Endothelial cell of umbilical vein (primary cell): ENCODE measurements around the gene RAMP1. TPM values are rescaled to one million over a fixed set of nuclear protein-coding genes. Genes with fewer than 3 reads are reported as not detected.

Experiments used
- BruUV-seq: library from RNA; stranded (reverse); fragments of 400-500 nt; replicated peaks from 2 replicates; lab custom pipeline; 2021; lab: Mats Ljungman, UMichigan
- CTCF ChIA-PET: fragments of 300-600, 350-600 bp; sonication (Branson Sonifier 250); formaldehyde crosslinking; loops from one replicate; lab custom pipeline; 2021; ENCODE audit warnings: antibody characterized with exemption, inconsistent platforms; lab: Charles Lee
- POLR2A ChIA-PET: fragments of 300-600, 350-600 bp; sonication (Branson Sonifier 250); formaldehyde crosslinking; loops from one replicate; lab custom pipeline; 2021; ENCODE audit warnings: antibody characterized with exemption, inconsistent platforms; lab: Charles Lee
- DNase-seq: peaks from one replicate; pipeline ENCODE4 v3.0.0-alpha.2; 2011; ENCODE audit warnings: low read depth, low spot score
- FAIRE-seq: peaks from 2 replicates; lab custom pipeline; 2011; peaks lifted over from hg19 to GRCh38; lab: Jason Lieb, UNC
- H2AFZ ChIP-seq: 2 replicates; pipeline ENCODE4 v1.6.0; 2012; ENCODE audit warnings: low read depth, low read length, control low read depth, inconsistent platforms
- H3K27ac ChIP-seq: 2 replicates; pipeline ENCODE4 v1.5.1; 2011; ENCODE audit warnings: low read depth, mild to moderate bottlenecking, control low read depth, low read length, moderate library complexity; ENCODE audit not compliant: insufficient read depth
- H3K27me3 ChIP-seq, 2 experiments: 2 replicates each; pipeline versions ENCODE4 v1.6.0 to v1.6.1; 2011; ENCODE audit warnings: low read length in 2 of 2, mixed read lengths in 1 of 2; ENCODE audit not compliant: control insufficient read depth in 2 of 2, insufficient read depth in 2 of 2
- H3K36me3 ChIP-seq, 2 experiments: 2 replicates in 1 of 2; 3 replicates in 1 of 2; pipeline ENCODE4 v1.5.1; 2011; ENCODE audit warnings: low read length in 2 of 2, mild to moderate bottlenecking in 1 of 2, moderate library complexity in 1 of 2; ENCODE audit not compliant: control insufficient read depth in 2 of 2, insufficient read depth in 2 of 2; ENCODE audit errors: extremely low read depth in 1 of 2
- H3K4me1 ChIP-seq: 3 replicates; pipeline ENCODE4 v1.5.1; 2011; ENCODE audit warnings: mild to moderate bottlenecking, low read length; ENCODE audit not compliant: control insufficient read depth, insufficient read depth; ENCODE audit errors: extremely low read depth
- H3K4me2 ChIP-seq: 2 replicates; pipeline ENCODE4 v1.6.1; 2011; ENCODE audit warnings: low read length, control low read depth, mixed read lengths; ENCODE audit not compliant: insufficient read depth
- H3K4me3 ChIP-seq, 3 experiments: fragments of 200-600 bp in 1 of 3; sonication (generic), shearing (Covaris generic) in 1 of 3; replicated peaks in 1 of 3; 2 replicates each; pipeline ENCODE4 v1.5.1; 2011 to 2016; ENCODE audit warnings: control low read depth in 3 of 3, low read length in 3 of 3, mild to moderate bottlenecking in 2 of 3, inconsistent platforms in 1 of 3, low read depth in 1 of 3, moderate library complexity in 1 of 3; ENCODE audit not compliant: insufficient read depth in 1 of 3
- H3K79me2 ChIP-seq: 2 replicates; pipeline ENCODE4 v1.6.0; 2012; ENCODE audit warnings: low read length, inconsistent platforms; ENCODE audit not compliant: control insufficient read depth, insufficient read depth
- H3K9ac ChIP-seq: replicated peaks from 2 replicates; pipeline ENCODE3; 2011; ENCODE audit warnings: low read length, control low read depth; ENCODE audit not compliant: insufficient read depth; ENCODE audit errors: extremely low read depth
- H3K9me1 ChIP-seq: replicated peaks from 3 replicates; pipeline ENCODE4 v1.6.0; 2011; ENCODE audit warnings: mild to moderate bottlenecking, low read length; ENCODE audit not compliant: control insufficient read depth, insufficient read depth; ENCODE audit errors: extremely low read depth
- H3K9me3 ChIP-seq: replicated peaks from 2 replicates; pipeline ENCODE4 v1.5.1; 2012; ENCODE audit warnings: low read length, inconsistent platforms; ENCODE audit not compliant: control insufficient read depth, insufficient read depth
- H4K20me1 ChIP-seq: replicated peaks from 2 replicates; pipeline ENCODE3; 2011; ENCODE audit warnings: mild to moderate bottlenecking, low read length; ENCODE audit not compliant: control insufficient read depth, insufficient read depth; ENCODE audit errors: extremely low read depth
- EZH2 ChIP-seq: IDR thresholded peaks from 2 replicates; pipeline ENCODE4 v1.6.1; 2012; ENCODE audit warnings: borderline replicate concordance, low read depth, mild to moderate bottlenecking, moderate library complexity, low read length, inconsistent platforms; ENCODE audit not compliant: severe bottlenecking
- FOS ChIP-seq: IDR thresholded peaks from 2 replicates; pipeline ENCODE4 v1.6.1; 2011; ENCODE audit warnings: mild to moderate bottlenecking, low read length, moderate library complexity, borderline replicate concordance; ENCODE audit not compliant: insufficient read depth
- GATA2 ChIP-seq: IDR thresholded peaks from 2 replicates; pipeline ENCODE4 v1.7.0; 2011; ENCODE audit warnings: low read depth, mild to moderate bottlenecking, moderate library complexity, mixed read lengths, low read length; ENCODE audit not compliant: insufficient read length, insufficient read depth
- JUN ChIP-seq: IDR thresholded peaks from 2 replicates; pipeline ENCODE4 v1.6.1; 2011; ENCODE audit warnings: borderline replicate concordance, low read depth; ENCODE audit not compliant: insufficient read length, insufficient read depth
- MAX ChIP-seq: IDR thresholded peaks from 2 replicates; pipeline ENCODE4 v1.6.1; 2011; ENCODE audit not compliant: insufficient read depth, insufficient read length
- MYC ChIP-seq: IDR thresholded peaks from one replicate; pipeline ENCODE4 v1.6.1; 2011; ENCODE audit warnings: mild to moderate bottlenecking, low read depth, low read length
- POLR2A ChIP-seq: IDR thresholded peaks from 2 replicates; pipeline ENCODE4 v1.6.1; 2012; ENCODE audit warnings: low read depth, mild to moderate bottlenecking, control low read depth, low read length
- POLR2AphosphoS5 ChIP-seq: IDR thresholded peaks from 2 replicates; pipeline ENCODE4 v1.6.1; 2012; ENCODE audit warnings: low read depth, mild to moderate bottlenecking, control low read depth, low read length, moderate library complexity; ENCODE audit not compliant: insufficient read depth
- dilution Hi-C: fragments of 300-500 bp; cut with MboI; formaldehyde crosslinking; loops from one replicate; pipeline ENCODE4 v1.15.0; 2019; ENCODE audit warnings: low sequenced_read_pairs; ENCODE audit not compliant: extremely low pct_ligation_motif_present
- intact Hi-C: fragments of 100-400 bp; cut with micrococcal nuclease; formaldehyde crosslinking; loops from one replicate; pipeline ENCODE4 v1.10.0; 2022
- polyA plus RNA-seq, 4 experiments: library from polyadenylated mRNA; depleted of rRNA in 3 of 4; stranded (reverse) in 3 of 4; unstranded in 1 of 4; fragments of >200 nt; gene quantifications; 2 replicates each; pipeline versions ENCODE4 v1.2.1 to v1.2.3, GENCODE V29; 2011 to 2012; ENCODE audit warnings: missing spikeins in 1 of 4
- total RNA-seq: library from RNA; stranded (reverse); gene quantifications from 2 replicates; pipeline ENCODE4 v1.2.3, GENCODE V29; 2021
- TF ChIP-seq, protein P1 (sequence below), 2 donors: IDR thresholded peaks; 1 replicate in 1 of 2; 2 replicates in 1 of 2; pipeline ENCODE4 v1.5.1; 2011; ENCODE audit warnings: low read length in 2 of 2, mild to moderate bottlenecking in 2 of 2, moderate library complexity in 2 of 2, control low read depth in 1 of 2, inconsistent platforms in 1 of 2, low read depth in 1 of 2; ENCODE audit not compliant: insufficient read depth in 1 of 2; ENCODE audit errors: extremely low read depth in 1 of 2

The RAMP1 gene
- total and polyA plus RNA-seq, 2 donors (not counting 3 experiments of a cell fraction or from before 2014, with no cell fraction given), result 0.18 TPM; not detected in 1

GRCh38 chr2:237854295-237854694 is 5.1 kb upstream of the RAMP1 start:
- H3K9me1 ChIP-seq, result no peaks in the 10 kb centered on the region
- no peaks in the 10 kb centered on the region for H3K9me3 ChIP-seq
- H3K4me2 ChIP-seq, result no peak overlapping the region
- FAIRE-seq, result no peak
- no peak for TF ChIP-seq POLR2A
- no peak for TF ChIP-seq EZH2
- TF ChIP-seq POLR2AphosphoS5, result no peak
- no peak for TF ChIP-seq GATA2
- no peak for TF ChIP-seq JUN
- TF ChIP-seq, protein P1, sequence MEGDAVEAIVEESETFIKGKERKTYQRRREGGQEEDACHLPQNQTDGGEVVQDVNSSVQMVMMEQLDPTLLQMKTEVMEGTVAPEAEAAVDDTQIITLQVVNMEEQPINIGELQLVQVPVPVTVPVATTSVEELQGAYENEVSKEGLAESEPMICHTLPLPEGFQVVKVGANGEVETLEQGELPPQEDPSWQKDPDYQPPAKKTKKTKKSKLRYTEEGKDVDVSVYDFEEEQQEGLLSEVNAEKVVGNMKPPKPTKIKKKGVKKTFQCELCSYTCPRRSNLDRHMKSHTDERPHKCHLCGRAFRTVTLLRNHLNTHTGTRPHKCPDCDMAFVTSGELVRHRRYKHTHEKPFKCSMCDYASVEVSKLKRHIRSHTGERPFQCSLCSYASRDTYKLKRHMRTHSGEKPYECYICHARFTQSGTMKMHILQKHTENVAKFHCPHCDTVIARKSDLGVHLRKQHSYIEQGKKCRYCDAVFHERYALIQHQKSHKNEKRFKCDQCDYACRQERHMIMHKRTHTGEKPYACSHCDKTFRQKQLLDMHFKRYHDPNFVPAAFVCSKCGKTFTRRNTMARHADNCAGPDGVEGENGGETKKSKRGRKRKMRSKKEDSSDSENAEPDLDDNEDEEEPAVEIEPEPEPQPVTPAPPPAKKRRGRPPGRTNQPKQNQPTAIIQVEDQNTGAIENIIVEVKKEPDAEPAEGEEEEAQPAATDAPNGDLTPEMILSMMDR (IDR thresholded peaks at IDR 0.05; ENCODE audit: extremely low read depth in 1 of 2, insufficient read depth in 1 of 2, low read depth in 1 of 2, low read length in 2 of 2), result no peak
- TF ChIP-seq MAX, result no peak
- no peak for TF ChIP-seq MYC
- no peak for TF ChIP-seq FOS
- intact Hi-C loops (no loop called here), dilution Hi-C loops (no loop called here)
- H3K9ac ChIP-seq, result no peak overlapping the region
- H2AFZ ChIP-seq, result no peak overlapping the region
- POLR2A ChIA-PET, result no interaction called here
- CTCF ChIA-PET, result interaction anchor here (0.7 to 2.0 kb wide), 3 partner anchors 28 to 436 kb away, joined by 3 to 9 read pairs (median 3); no protein-coding TSS in a partner anchor
- H3K27me3 ChIP-seq, result peaks cover 21 to 22% of the 10 kb centered on the region in 2 experiments
- H3K27ac ChIP-seq, result no peak overlapping the region
- BruUV-seq, result no TSS peak
- H3K4me3 ChIP-seq, result no peak overlapping the region
- H4K20me1 ChIP-seq, result no peaks in the 10 kb centered on the region
- no peaks in the 10 kb centered on the region for H3K4me1 ChIP-seq
- DNase-seq, result no peak
- H3K79me2 ChIP-seq, result no peaks in the 10 kb centered on the region
- H3K36me3 ChIP-seq, result no peaks in the 10 kb centered on the region
